ENCODE measurements around the gene SGK1. TPM values are rescaled to one million over a fixed set of nuclear protein-coding genes. Genes with fewer than 3 reads are reported as not detected.

SGK1 gene
- total RNA-seq, 2 donors from 2014 or later, result 67.3 to 97.5 TPM

- peak overlapping the region; percentile 99 for H3K27ac ChIP-seq
- TF ChIP-seq, protein P1, sequence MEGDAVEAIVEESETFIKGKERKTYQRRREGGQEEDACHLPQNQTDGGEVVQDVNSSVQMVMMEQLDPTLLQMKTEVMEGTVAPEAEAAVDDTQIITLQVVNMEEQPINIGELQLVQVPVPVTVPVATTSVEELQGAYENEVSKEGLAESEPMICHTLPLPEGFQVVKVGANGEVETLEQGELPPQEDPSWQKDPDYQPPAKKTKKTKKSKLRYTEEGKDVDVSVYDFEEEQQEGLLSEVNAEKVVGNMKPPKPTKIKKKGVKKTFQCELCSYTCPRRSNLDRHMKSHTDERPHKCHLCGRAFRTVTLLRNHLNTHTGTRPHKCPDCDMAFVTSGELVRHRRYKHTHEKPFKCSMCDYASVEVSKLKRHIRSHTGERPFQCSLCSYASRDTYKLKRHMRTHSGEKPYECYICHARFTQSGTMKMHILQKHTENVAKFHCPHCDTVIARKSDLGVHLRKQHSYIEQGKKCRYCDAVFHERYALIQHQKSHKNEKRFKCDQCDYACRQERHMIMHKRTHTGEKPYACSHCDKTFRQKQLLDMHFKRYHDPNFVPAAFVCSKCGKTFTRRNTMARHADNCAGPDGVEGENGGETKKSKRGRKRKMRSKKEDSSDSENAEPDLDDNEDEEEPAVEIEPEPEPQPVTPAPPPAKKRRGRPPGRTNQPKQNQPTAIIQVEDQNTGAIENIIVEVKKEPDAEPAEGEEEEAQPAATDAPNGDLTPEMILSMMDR (IDR thresholded peaks at IDR 0.05), result peak; percentile 69
- H3K27me3 ChIP-seq (replicated peaks; ENCODE audit: insufficient read depth), result no peaks in the 10 kb centered on the region
- peak; percentile 59 for ATAC-seq (ENCODE audit: insufficient number of reproducible peaks, low FRiP score, low read depth)
- peak; percentile 48 for DNase-seq (ENCODE audit: low spot score)
- no peaks in the 10 kb centered on the region for H3K9me3 ChIP-seq
- H3K4me3 ChIP-seq, result peak overlapping the region; percentile 90
- no peaks in the 10 kb centered on the region for H3K36me3 ChIP-seq
- peaks cover 3 to 28% of the 10 kb centered on the region in 2 donors for H3K4me1 ChIP-seq (ENCODE audit: control insufficient read depth in 1 of 2, low read depth in 2 of 2)
These were observed 139.5 kb downstream of the SGK1 start for GRCh38 chr6:134178161-134179044.

GRCh38 chr6:134177753-134178160, 140.2 kb downstream of the SGK1 start:
- no peak for DNase-seq (ENCODE audit: low spot score)
- no peak for ATAC-seq (ENCODE audit: insufficient number of reproducible peaks, low FRiP score, low read depth)
- Histone ChIP-seq H3K27me3 (replicated peaks; ENCODE audit: insufficient read depth) (no peaks in the 10 kb centered on the region), H3K9me3 (no peaks in the 10 kb centered on the region), H3K4me3 (peak overlapping the region; percentile 90), H3K4me1 (ENCODE audit: control insufficient read depth in 1 of 2, low read depth in 2 of 2) (peaks cover 3 to 35% of the 10 kb centered on the region in 2 donors), H3K36me3 (peaks cover 2% of the 10 kb centered on the region), H3K27ac (peak overlapping the region; percentile 99)
- TF ChIP-seq, protein P1 (IDR thresholded peaks at IDR 0.05), result no peak

DNA sequence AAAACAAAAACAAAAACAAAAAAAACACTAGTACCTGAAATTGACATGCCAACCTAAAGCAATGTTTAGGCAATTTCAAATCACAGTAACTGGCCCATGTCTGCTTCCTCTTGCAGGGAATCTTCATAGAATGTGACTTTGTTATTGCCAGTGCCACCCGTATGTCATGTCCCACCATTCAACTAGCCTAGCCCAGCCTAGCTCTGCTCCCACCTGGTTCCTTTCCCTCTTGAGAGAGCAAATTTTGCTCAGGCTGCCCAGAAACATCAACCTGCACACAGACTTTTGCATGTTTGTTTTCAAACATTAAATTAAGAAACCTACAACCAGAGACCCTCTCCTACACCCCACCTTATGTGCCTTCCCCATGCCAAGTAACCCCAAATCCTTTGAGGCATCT, 140.7 kb downstream of the SGK1 start:
- H3K4me1 ChIP-seq (ENCODE audit: control insufficient read depth in 1 of 2, low read depth in 2 of 2), result peaks cover 3 to 40% of the 10 kb centered on the region in 2 donors
- peak overlapping the region; percentile 99 for H3K27ac ChIP-seq
- H3K9me3 ChIP-seq, result no peaks in the 10 kb centered on the region
- ATAC-seq (ENCODE audit: insufficient number of reproducible peaks, low FRiP score, low read depth), result no peak
- peak overlapping the region; percentile 90 for H3K4me3 ChIP-seq
- TF ChIP-seq, protein P1 (IDR thresholded peaks at IDR 0.05), result no peak
- DNase-seq (ENCODE audit: low spot score), result no peak
- no peaks in the 10 kb centered on the region for H3K27me3 ChIP-seq (replicated peaks; ENCODE audit: insufficient read depth)
- peaks cover 7% of the 10 kb centered on the region for H3K36me3 ChIP-seq

GRCh38 chr6:134176264-134176975, 141.5 kb downstream of the SGK1 start:
- DNase-seq (ENCODE audit: low spot score) (peak; percentile 38), ATAC-seq (ENCODE audit: insufficient number of reproducible peaks, low FRiP score, low read depth) (no peak)
- TF ChIP-seq, protein P1 (IDR thresholded peaks at IDR 0.05), result no peak
- Histone ChIP-seq H3K27ac (peak overlapping the region; percentile 99), H3K9me3 (no peaks in the 10 kb centered on the region), H3K36me3 (peaks cover 14% of the 10 kb centered on the region), H3K4me1 (ENCODE audit: control insufficient read depth in 1 of 2, low read depth in 2 of 2) (peaks cover 3 to 48% of the 10 kb centered on the region in 2 donors), H3K4me3 (peak overlapping the region; percentile 90), H3K27me3 (replicated peaks; ENCODE audit: insufficient read depth) (no peaks in the 10 kb centered on the region)

Data from thoracic aorta (tissue), 2 donors.